Bronchial epithelial cell (primary cell): ENCODE results near the gene NUP43. TPM values are rescaled to one million over a fixed set of nuclear protein-coding genes. Genes with fewer than 3 reads are reported as not detected.

Experiments
- DNase-seq: peaks from one replicate; pipeline ENCODE4 v3.0.0-alpha.2; 2010; ENCODE audit warnings: low read depth
- FAIRE-seq: peaks from 2 replicates; lab custom pipeline; 2011; peaks lifted over from hg19 to GRCh38; lab: Jason Lieb, UNC
- H3K27me3 ChIP-seq: 2 replicates; pipeline ENCODE4 v1.5.1; 2011; ENCODE audit warnings: low read length; ENCODE audit not compliant: control insufficient read depth, insufficient read depth
- H3K36me3 ChIP-seq: 2 replicates; pipeline ENCODE4 v1.5.1; 2011; ENCODE audit warnings: low read length; ENCODE audit not compliant: control insufficient read depth, insufficient read depth
- H3K4me3 ChIP-seq: 2 replicates; pipeline ENCODE4 v1.5.1; 2011; ENCODE audit warnings: mild to moderate bottlenecking, low read depth, low read length, control low read depth
- total RNA-seq: library from RNA; depleted of rRNA; stranded (reverse); fragments of >200 nt; gene quantifications from 2 replicates; pipeline ENCODE4 v1.2.1, GENCODE V29; 2014
- TF ChIP-seq, protein P1 (sequence below): IDR thresholded peaks from 2 replicates; pipeline ENCODE4 v1.5.1; 2011; ENCODE audit warnings: mild to moderate bottlenecking, moderate library complexity, low read length, control low read depth, inconsistent platforms; ENCODE audit not compliant: insufficient read depth, severe bottlenecking

NUP43 gene
- total RNA-seq, 1 donor from 2014 or later = 13.2 TPM

GRCh38 chr6:149681209-149681608 is 65.1 kb downstream of the NUP43 start:
- TF ChIP-seq, protein P1, sequence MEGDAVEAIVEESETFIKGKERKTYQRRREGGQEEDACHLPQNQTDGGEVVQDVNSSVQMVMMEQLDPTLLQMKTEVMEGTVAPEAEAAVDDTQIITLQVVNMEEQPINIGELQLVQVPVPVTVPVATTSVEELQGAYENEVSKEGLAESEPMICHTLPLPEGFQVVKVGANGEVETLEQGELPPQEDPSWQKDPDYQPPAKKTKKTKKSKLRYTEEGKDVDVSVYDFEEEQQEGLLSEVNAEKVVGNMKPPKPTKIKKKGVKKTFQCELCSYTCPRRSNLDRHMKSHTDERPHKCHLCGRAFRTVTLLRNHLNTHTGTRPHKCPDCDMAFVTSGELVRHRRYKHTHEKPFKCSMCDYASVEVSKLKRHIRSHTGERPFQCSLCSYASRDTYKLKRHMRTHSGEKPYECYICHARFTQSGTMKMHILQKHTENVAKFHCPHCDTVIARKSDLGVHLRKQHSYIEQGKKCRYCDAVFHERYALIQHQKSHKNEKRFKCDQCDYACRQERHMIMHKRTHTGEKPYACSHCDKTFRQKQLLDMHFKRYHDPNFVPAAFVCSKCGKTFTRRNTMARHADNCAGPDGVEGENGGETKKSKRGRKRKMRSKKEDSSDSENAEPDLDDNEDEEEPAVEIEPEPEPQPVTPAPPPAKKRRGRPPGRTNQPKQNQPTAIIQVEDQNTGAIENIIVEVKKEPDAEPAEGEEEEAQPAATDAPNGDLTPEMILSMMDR = no peak
- DNase-seq (no peak), FAIRE-seq (no peak)
- Histone ChIP-seq H3K27me3 (no peaks in the 10 kb centered on the region), H3K4me3 (no peak overlapping the region), H3K36me3 (peaks cover 4% of the 10 kb centered on the region)

GRCh38 chr6:149680503-149680902 is 65.8 kb downstream of the NUP43 start:
- TF ChIP-seq, protein P1 = no peak
- DNase-seq = no peak
- Histone ChIP-seq H3K4me3 (no peak overlapping the region), H3K36me3 (peaks cover 4% of the 10 kb centered on the region), H3K27me3 (no peaks in the 10 kb centered on the region)
- no peak for FAIRE-seq

Other genes starting within 250 kb of the NUP43 start
- 19.7 and 26.2 TPM in 2 replicates for gene PPIL4, start 200.5 kb downstream of the NUP43 start, total RNA-seq
- gene GINM1, start 180.2 kb downstream of the NUP43 start, total RNA-seq = 30.8 and 41.2 TPM in 2 replicates
- 30.0 and 37.6 TPM in 2 replicates for gene KATNA1, start 97.8 kb downstream of the NUP43 start, total RNA-seq
- 6.3 and 6.8 TPM in 2 replicates for gene LATS1, start 28.4 kb downstream of the NUP43 start, total RNA-seq
- gene PCMT1, start 3.2 kb upstream of the NUP43 start, total RNA-seq = 124 and 159 TPM in 2 replicates
- gene LRP11, start 117.8 kb upstream of the NUP43 start, total RNA-seq = 108 and 129 TPM in 2 replicates
- 19.0 and 35.1 TPM in 2 replicates for gene RAET1E, start 151.6 kb upstream of the NUP43 start, total RNA-seq
- 26.6 and 45.0 TPM in 2 replicates for gene RAET1G, start 176.6 kb upstream of the NUP43 start, total RNA-seq
- 2.4 and 12.2 TPM in 2 replicates for gene ULBP2, start 195.5 kb upstream of the NUP43 start, total RNA-seq
- gene ULBP1, start 217.4 kb upstream of the NUP43 start, total RNA-seq = 1.1 and 4.1 TPM in 2 replicates